ENCODE results near the gene ZBTB40.

The ZBTB40 gene

DNA sequence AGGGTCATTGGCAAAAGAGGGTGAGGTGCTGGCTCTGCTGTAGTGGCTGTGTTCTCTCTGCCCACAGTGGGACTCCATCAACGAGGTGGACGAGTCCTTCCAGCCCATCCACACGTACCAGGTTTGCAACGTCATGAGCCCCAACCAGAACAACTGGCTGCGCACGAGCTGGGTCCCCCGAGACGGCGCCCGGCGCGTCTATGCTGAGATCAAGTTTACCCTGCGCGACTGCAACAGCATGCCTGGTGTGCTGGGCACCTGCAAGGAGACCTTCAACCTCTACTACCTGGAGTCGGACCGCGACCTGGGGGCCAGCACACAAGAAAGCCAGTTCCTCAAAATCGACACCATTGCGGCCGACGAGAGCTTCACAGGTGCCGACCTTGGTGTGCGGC, 124.5 kb downstream of the ZBTB40 start:
- no peaks in the 10 kb centered on the region for H3K36me3 ChIP-seq (ENCODE audit: insufficient read depth, low read length)
- H3K27me3 ChIP-seq (ENCODE audit: insufficient read depth, low read length), result peaks cover 5% of the 10 kb centered on the region; the same call in 1 of the 2 replicates
- peaks cover 14% of the 10 kb centered on the region; the same call in 1 of the 2 replicates for H3F3A ChIP-seq (ENCODE audit: insufficient read depth, low read length)
- no peaks in the 10 kb centered on the region for H3K9me2 ChIP-seq (ENCODE audit: low read depth, low read length)
- H3K79me2 ChIP-seq (ENCODE audit: insufficient read depth, low read length), result no peaks in the 10 kb centered on the region
- H3K4me1 ChIP-seq (ENCODE audit: insufficient read depth, low read length, severe bottlenecking), result no peaks in the 10 kb centered on the region
- H3K4me2 ChIP-seq (ENCODE audit: low read length), result no peak overlapping the region
- H3K27ac ChIP-seq (ENCODE audit: low read depth, low read length, poor library complexity, severe bottlenecking), result no peak overlapping the region
- H3K9ac ChIP-seq (ENCODE audit: low read length), result no peak overlapping the region
- peaks cover 3% of the 10 kb centered on the region; the same call in 1 of the 2 replicates for H3K9me3 ChIP-seq (ENCODE audit: low read length)
- no peaks in the 10 kb centered on the region for H4K20me1 ChIP-seq (ENCODE audit: insufficient read depth, low read length)
- TF ChIP-seq EZH2 (IDR thresholded peaks at IDR 0.05; ENCODE audit: borderline replicate concordance, low read length), result no peak
- TF ChIP-seq, protein P1, sequence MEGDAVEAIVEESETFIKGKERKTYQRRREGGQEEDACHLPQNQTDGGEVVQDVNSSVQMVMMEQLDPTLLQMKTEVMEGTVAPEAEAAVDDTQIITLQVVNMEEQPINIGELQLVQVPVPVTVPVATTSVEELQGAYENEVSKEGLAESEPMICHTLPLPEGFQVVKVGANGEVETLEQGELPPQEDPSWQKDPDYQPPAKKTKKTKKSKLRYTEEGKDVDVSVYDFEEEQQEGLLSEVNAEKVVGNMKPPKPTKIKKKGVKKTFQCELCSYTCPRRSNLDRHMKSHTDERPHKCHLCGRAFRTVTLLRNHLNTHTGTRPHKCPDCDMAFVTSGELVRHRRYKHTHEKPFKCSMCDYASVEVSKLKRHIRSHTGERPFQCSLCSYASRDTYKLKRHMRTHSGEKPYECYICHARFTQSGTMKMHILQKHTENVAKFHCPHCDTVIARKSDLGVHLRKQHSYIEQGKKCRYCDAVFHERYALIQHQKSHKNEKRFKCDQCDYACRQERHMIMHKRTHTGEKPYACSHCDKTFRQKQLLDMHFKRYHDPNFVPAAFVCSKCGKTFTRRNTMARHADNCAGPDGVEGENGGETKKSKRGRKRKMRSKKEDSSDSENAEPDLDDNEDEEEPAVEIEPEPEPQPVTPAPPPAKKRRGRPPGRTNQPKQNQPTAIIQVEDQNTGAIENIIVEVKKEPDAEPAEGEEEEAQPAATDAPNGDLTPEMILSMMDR (IDR thresholded peaks at IDR 0.05; ENCODE audit: low read length), result no peak
- no peak overlapping the region for H3K4me3 ChIP-seq (ENCODE audit: low read depth, low read length, poor library complexity, severe bottlenecking)
- no peak overlapping the region for H2AFZ ChIP-seq (ENCODE audit: low read length)

DNA sequence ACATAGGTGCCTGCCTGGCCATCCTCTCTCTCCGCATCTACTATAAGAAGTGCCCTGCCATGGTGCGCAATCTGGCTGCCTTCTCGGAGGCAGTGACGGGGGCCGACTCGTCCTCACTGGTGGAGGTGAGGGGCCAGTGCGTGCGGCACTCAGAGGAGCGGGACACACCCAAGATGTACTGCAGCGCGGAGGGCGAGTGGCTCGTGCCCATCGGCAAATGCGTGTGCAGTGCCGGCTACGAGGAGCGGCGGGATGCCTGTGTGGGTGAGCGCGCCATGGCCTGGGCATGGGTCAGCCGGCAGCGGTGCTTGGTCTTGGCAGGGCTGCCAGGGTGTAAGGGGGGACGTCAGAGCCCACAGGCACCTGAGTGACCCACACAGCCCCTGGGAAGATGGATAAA, 125.0 kb downstream of the ZBTB40 start:
- no peak overlapping the region for H3K9ac ChIP-seq (ENCODE audit: low read length)
- peaks cover 3% of the 10 kb centered on the region; the same call in 1 of the 2 replicates for H3K9me3 ChIP-seq (ENCODE audit: low read length)
- peaks cover 5% of the 10 kb centered on the region; the same call in 1 of the 2 replicates for H3K27me3 ChIP-seq (ENCODE audit: insufficient read depth, low read length)
- H3K4me2 ChIP-seq (ENCODE audit: low read length), result no peak overlapping the region
- no peaks in the 10 kb centered on the region for H3K4me1 ChIP-seq (ENCODE audit: insufficient read depth, low read length, severe bottlenecking)
- H3F3A ChIP-seq (ENCODE audit: insufficient read depth, low read length), result peaks cover 14% of the 10 kb centered on the region; the same call in 1 of the 2 replicates
- no peaks in the 10 kb centered on the region for H3K36me3 ChIP-seq (ENCODE audit: insufficient read depth, low read length)
- H3K79me2 ChIP-seq (ENCODE audit: insufficient read depth, low read length), result no peaks in the 10 kb centered on the region
- no peaks in the 10 kb centered on the region for H3K9me2 ChIP-seq (ENCODE audit: low read depth, low read length)
- TF ChIP-seq, protein P1 (IDR thresholded peaks at IDR 0.05; ENCODE audit: low read length), result no peak
- TF ChIP-seq EZH2 (IDR thresholded peaks at IDR 0.05; ENCODE audit: borderline replicate concordance, low read length), result no peak
- no peak overlapping the region for H2AFZ ChIP-seq (ENCODE audit: low read length)
- H3K4me3 ChIP-seq (ENCODE audit: low read depth, low read length, poor library complexity, severe bottlenecking), result no peak overlapping the region
- H4K20me1 ChIP-seq (ENCODE audit: insufficient read depth, low read length), result no peaks in the 10 kb centered on the region
- H3K27ac ChIP-seq (ENCODE audit: low read depth, low read length, poor library complexity, severe bottlenecking), result no peak overlapping the region

DNA sequence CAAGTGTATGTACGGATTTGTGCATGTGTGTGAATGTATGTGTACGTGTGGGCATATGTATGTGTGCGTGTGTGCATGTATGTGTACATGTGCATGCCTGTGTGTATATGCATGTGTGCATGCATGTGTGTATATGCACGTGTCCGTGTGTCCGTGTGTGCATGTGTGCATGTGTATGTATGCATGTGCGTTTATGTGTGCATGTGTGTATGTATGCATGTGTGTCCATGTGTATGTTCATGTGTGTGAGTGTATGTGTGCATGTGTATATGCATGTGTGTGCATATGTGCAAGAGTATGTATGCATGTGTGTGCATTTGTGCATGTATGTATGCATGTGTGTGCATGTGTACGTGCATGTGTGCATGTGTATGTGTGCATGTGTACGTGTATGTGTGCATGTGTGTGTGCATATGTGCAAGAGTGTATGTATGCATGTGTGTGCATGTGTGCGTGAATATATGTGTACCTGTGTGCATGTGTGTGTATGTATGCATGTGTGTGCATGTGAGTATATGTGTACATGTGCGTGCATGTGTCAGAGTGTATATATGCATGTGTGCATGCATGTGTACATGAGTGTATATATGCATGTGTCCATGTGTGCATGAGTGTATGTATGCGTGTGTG, 127.2 kb downstream of the ZBTB40 start:
- no peak overlapping the region for H3K27ac ChIP-seq (ENCODE audit: low read depth, low read length, poor library complexity, severe bottlenecking)
- H3K9me3 ChIP-seq (ENCODE audit: low read length), result peaks cover 3% of the 10 kb centered on the region; the same call in 1 of the 2 replicates
- H3K4me3 ChIP-seq (ENCODE audit: low read depth, low read length, poor library complexity, severe bottlenecking), result no peak overlapping the region
- no peaks in the 10 kb centered on the region for H3K79me2 ChIP-seq (ENCODE audit: insufficient read depth, low read length)
- H4K20me1 ChIP-seq (ENCODE audit: insufficient read depth, low read length), result no peaks in the 10 kb centered on the region
- peaks cover 14% of the 10 kb centered on the region; the same call in 1 of the 2 replicates for H3F3A ChIP-seq (ENCODE audit: insufficient read depth, low read length)
- no peak overlapping the region for H2AFZ ChIP-seq (ENCODE audit: low read length)
- no peak overlapping the region for H3K9ac ChIP-seq (ENCODE audit: low read length)
- H3K36me3 ChIP-seq (ENCODE audit: insufficient read depth, low read length), result no peaks in the 10 kb centered on the region
- H3K9me2 ChIP-seq (ENCODE audit: low read depth, low read length), result no peaks in the 10 kb centered on the region
- no peak overlapping the region for H3K4me2 ChIP-seq (ENCODE audit: low read length)
- H3K27me3 ChIP-seq (ENCODE audit: insufficient read depth, low read length), result no peaks in the 10 kb centered on the region
- TF ChIP-seq EZH2 (IDR thresholded peaks at IDR 0.05; ENCODE audit: borderline replicate concordance, low read length), result no peak
- TF ChIP-seq, protein P1 (IDR thresholded peaks at IDR 0.05; ENCODE audit: low read length), result no peak
- no peaks in the 10 kb centered on the region for H3K4me1 ChIP-seq (ENCODE audit: insufficient read depth, low read length, severe bottlenecking)

Measured in OCI-LY1 (cell line).